ENCODE measurements around the gene EFHC1. TPM values are rescaled to one million over a fixed set of nuclear protein-coding genes. Genes with fewer than 3 reads are reported as not detected.

Gene EFHC1
- total RNA-seq, 2 experiments from 2014 or later: 3.4 to 4.8 TPM

- ChIA-PET CTCF (interaction anchor here (1.5 to 6.2 kb wide), 5 partner anchors 12 to 54 kb away, joined by 4 to 55 read pairs (median 24); partner anchors contain the start of gene PAQR8), POLR2A (interaction anchor here (1.0 to 8.2 kb wide), 6 partner anchors 12 to 113 kb away, joined by 3 to 138 read pairs (median 79); partner anchors contain the start of genes MCM3 and PAQR8)
- no peak for TF ChIP-seq CTCF (IDR thresholded peaks at IDR 0.05)
- ATAC-seq (ENCODE audit: poor library complexity): no peak
- H3K4me1 ChIP-seq (ENCODE audit: insufficient read depth, low read length): peaks cover 53% of the 10 kb centered on the region
- Mint-ChIP-seq H3K4me1 (ENCODE audit: low read depth) (peaks cover 93% of the 10 kb centered on the region), H3K27ac (peak overlapping the region; percentile 97), H3K36me3 (ENCODE audit: low read depth) (peaks cover 16% of the 10 kb centered on the region), H3K4me3 (peak overlapping the region; percentile 87), H3K9me3 (peaks cover 5% of the 10 kb centered on the region), H3K27me3 (no peaks in the 10 kb centered on the region)
- peak overlapping the region; percentile 63 to 91 for H3K27ac ChIP-seq (ENCODE audit: low read depth in 1 of 2, low read length in 2 of 2)
- H3K36me3 ChIP-seq (ENCODE audit: insufficient read depth, low read length): no peaks in the 10 kb centered on the region
- H3K9me3 ChIP-seq (ENCODE audit: control insufficient read depth in 1 of 2, insufficient read depth in 1 of 2, low read length in 2 of 2): no peaks in the 10 kb centered on the region
- peak in 1 of 14 experiments; percentile 23 for DNase-seq
- no peak overlapping the region for H3K4me3 ChIP-seq (ENCODE audit: low read length)
- H3K27me3 ChIP-seq (ENCODE audit: control insufficient read depth in 1 of 2, insufficient read depth in 2 of 2, low read length in 2 of 2): no peaks in the 10 kb centered on the region
- intact Hi-C loops (cut with DNase I, micrococcal nuclease): loop anchor here (1.0 to 2.0 kb wide), 2 partner anchors 11 to 24 kb away; no protein-coding TSS in a partner anchor
Observed at GRCh38 chr6:52388790-52389189, 31.4 kb upstream of the EFHC1 start.

- DNase-seq (peak in 1 of 14 experiments; percentile 31), ATAC-seq (ENCODE audit: poor library complexity) (no peak)
- Mint-ChIP-seq H3K27me3 (no peaks in the 10 kb centered on the region), H3K36me3 (ENCODE audit: low read depth) (peaks cover 11% of the 10 kb centered on the region), H3K27ac (peak overlapping the region; percentile 97), H3K4me3 (peak overlapping the region; percentile 87), H3K4me1 (ENCODE audit: low read depth) (peaks cover 93% of the 10 kb centered on the region), H3K9me3 (peaks cover 1% of the 10 kb centered on the region)
- Histone ChIP-seq H3K4me3 (ENCODE audit: low read length) (no peak overlapping the region), H3K9me3 (ENCODE audit: control insufficient read depth in 1 of 2, insufficient read depth in 1 of 2, low read length in 2 of 2) (no peaks in the 10 kb centered on the region), H3K4me1 (ENCODE audit: insufficient read depth, low read length) (peaks cover 55% of the 10 kb centered on the region), H3K36me3 (ENCODE audit: insufficient read depth, low read length) (no peaks in the 10 kb centered on the region), H3K27me3 (ENCODE audit: control insufficient read depth in 1 of 2, insufficient read depth in 2 of 2, low read length in 2 of 2) (no peaks in the 10 kb centered on the region), H3K27ac (ENCODE audit: low read depth in 1 of 2, low read length in 2 of 2) (peak overlapping the region; percentile 63 to 91)
- ChIA-PET POLR2A (interaction anchor here (0.9 to 8.2 kb wide), 12 partner anchors 8 to 606 kb away, joined by 3 to 138 read pairs (median 14); partner anchors contain the start of genes EFHC1, GSTA4, MCM3 and PAQR8), CTCF (interaction anchor here (0.7 to 6.2 kb wide), 12 partner anchors 9 to 187 kb away, joined by 3 to 55 read pairs (median 6); partner anchors contain the start of genes MCM3, PAQR8 and TRAM2)
- intact Hi-C loops (cut with DNase I, micrococcal nuclease): loop anchor here (1.0 to 2.0 kb wide), 2 partner anchors 10 to 24 kb away; no protein-coding TSS in a partner anchor
- TF ChIP-seq CTCF (IDR thresholded peaks at IDR 0.05): no peak
Observed at GRCh38 chr6:52389264-52389625, 30.9 kb upstream of the EFHC1 start.

GRCh38 chr6:52389626-52390360 is 30.3 kb upstream of the EFHC1 start:
- H3K36me3 Mint-ChIP-seq (ENCODE audit: low read depth): peaks cover 6% of the 10 kb centered on the region
- H3K27ac ChIP-seq (ENCODE audit: low read depth in 1 of 2, low read length in 2 of 2): peak overlapping the region; percentile 63 to 91
- no peaks in the 10 kb centered on the region for H3K27me3 Mint-ChIP-seq
- TF ChIP-seq CTCF (IDR thresholded peaks at IDR 0.05): peak; percentile 53
- peaks cover 93% of the 10 kb centered on the region for H3K4me1 Mint-ChIP-seq (ENCODE audit: low read depth)
- no peaks in the 10 kb centered on the region for H3K27me3 ChIP-seq (ENCODE audit: control insufficient read depth in 1 of 2, insufficient read depth in 2 of 2, low read length in 2 of 2)
- no peaks in the 10 kb centered on the region for H3K9me3 ChIP-seq (ENCODE audit: control insufficient read depth in 1 of 2, insufficient read depth in 1 of 2, low read length in 2 of 2)
- no peaks in the 10 kb centered on the region for H3K36me3 ChIP-seq (ENCODE audit: insufficient read depth, low read length)
- H3K4me1 ChIP-seq (ENCODE audit: insufficient read depth, low read length): peaks cover 59% of the 10 kb centered on the region
- H3K4me3 Mint-ChIP-seq: peak overlapping the region; percentile 87
- ATAC-seq (ENCODE audit: poor library complexity) (peak; percentile 45), DNase-seq (peak; percentile 32 to 87 (median 60))
- no peaks in the 10 kb centered on the region for H3K9me3 Mint-ChIP-seq
- H3K4me3 ChIP-seq (ENCODE audit: low read length): peak overlapping the region; percentile 31
- H3K27ac Mint-ChIP-seq: peak overlapping the region; percentile 97
- ChIA-PET CTCF (interaction anchor here (0.6 to 6.2 kb wide), 14 partner anchors 8 to 186 kb away, joined by 3 to 55 read pairs (median 6); partner anchors contain the start of genes MCM3, PAQR8 and TRAM2), POLR2A (interaction anchor here (0.7 to 8.2 kb wide), 22 partner anchors 9 to 606 kb away, joined by 3 to 138 read pairs (median 5); partner anchors contain the start of genes EFHC1, GSTA4, MCM3 and PAQR8)
- intact Hi-C loops (cut with DNase I, micrococcal nuclease): loop anchor here (1.0 to 10.0 kb wide), 7 partner anchors 10 to 608 kb away; partner anchors contain the start of genes GSTA4 (in 1 of the 2), PAQR8 (in 1 of the 2) and TRAM2 (in 1 of the 2)
